ENCODE data around the gene TACC2.
"Not testable (repeated sequence)": the region's sequence is repeated elsewhere in the genome, so short reads cannot be mapped to it uniquely, and the experiment has no call there.

Gene TACC2

GRCh38 chr10:122096181-122096580 lies 107.2 kb downstream of the TACC2 start:
- not testable (repeated sequence) for DNase-seq

GRCh38 chr10:122096705-122097104 lies 107.7 kb downstream of the TACC2 start:
- DNase-seq, result no peak

- DNase-seq, result no peak
Observed at GRCh38 chr10:122097935-122098334, 109.0 kb downstream of the TACC2 start.

- DNase-seq, result no peak
Observed at GRCh38 chr10:122098924-122099323, 110.0 kb downstream of the TACC2 start.

GRCh38 chr10:122099562-122099961 lies 110.6 kb downstream of the TACC2 start:
- DNase-seq, result no peak

DNA sequence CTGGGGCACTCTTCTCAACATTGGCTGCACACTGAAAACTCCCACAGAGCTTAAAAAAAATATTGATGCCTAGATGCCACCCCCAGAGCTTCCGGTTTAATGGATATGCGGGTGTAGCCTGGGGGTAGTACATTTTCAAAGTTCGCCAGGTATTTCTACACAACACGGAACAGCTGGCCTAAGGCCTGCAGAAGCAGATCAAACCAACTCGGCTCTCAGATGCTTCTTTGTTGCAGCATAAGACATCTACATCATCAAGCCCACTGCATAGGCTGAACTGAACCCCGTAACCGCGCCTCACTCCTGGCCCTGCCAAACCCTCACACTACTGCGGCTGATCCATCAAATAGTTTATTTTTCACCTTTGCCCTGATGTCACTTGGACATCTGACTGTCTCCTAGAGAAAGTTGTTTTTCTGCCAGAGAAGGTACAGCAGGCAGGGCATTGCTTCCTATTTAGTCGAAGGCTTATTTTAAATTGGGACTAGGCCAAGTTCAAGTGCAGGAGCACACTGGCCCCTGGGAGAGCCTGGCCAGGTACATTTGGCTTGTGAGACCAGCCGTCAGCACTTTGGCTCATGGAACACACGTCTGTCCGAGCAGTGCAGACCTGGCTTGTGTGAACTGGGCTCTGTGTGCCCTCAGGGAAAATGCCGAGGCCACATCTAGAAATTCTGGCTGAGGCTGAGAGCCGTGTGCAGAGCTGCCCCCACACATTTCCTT lies 113.3 kb downstream of the TACC2 start:
- no peak for DNase-seq

GRCh38 chr10:122102869-122103525 lies 114.0 kb downstream of the TACC2 start:
- no peak for DNase-seq

DNA sequence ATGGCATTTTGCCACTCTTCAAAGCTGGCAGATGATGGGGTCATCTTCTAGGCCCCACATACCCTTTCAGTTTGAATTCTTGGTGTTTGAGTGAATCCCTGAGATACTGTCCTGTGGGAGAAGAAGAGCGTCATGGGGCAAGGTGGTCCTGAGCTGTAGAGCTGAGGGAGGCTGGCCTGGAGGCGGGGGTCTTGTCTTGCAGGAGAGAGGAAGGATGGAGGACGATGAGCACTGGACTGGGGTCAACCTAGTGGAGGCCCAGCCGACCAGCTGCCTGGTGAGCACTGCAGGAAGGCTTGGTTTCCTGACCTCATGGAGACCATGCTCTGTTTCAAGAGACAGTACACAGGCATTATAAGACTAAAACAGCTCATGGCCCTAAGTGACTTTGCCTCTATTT lies 114.6 kb downstream of the TACC2 start:
- DNase-seq, result no peak

- DNase-seq, result not testable (repeated sequence)
Observed at GRCh38 chr10:122108786-122109185, 119.8 kb downstream of the TACC2 start.

DNA sequence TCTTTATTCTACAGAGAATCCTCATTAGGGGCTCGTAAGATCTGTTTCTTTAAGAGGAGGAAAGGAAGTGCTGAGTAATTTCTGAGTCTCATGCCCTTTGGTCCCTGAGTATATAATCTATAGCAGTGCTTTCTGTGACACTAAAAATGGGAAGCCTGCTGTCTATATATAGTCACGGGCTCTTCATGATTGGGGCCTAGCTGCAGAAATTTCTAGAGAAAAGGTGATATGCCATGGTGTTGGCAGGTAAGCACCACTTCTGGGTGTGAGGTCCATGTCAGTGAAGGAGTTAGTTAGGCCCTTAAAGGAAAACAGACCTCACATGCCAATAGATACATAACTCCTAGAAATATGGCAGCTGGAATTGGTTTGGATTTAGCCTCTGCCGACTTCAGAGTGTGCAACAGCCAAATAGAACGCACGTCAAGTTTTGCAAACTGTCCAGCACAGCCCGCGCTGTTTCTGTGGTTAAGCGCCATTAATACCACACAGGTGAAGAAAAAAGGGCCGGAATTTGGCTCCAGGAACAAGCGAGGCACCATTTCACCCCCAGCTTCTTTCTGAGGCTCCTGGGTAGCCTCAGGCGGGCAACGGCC lies 123.2 kb downstream of the TACC2 start:
- no peak for DNase-seq

DNA sequence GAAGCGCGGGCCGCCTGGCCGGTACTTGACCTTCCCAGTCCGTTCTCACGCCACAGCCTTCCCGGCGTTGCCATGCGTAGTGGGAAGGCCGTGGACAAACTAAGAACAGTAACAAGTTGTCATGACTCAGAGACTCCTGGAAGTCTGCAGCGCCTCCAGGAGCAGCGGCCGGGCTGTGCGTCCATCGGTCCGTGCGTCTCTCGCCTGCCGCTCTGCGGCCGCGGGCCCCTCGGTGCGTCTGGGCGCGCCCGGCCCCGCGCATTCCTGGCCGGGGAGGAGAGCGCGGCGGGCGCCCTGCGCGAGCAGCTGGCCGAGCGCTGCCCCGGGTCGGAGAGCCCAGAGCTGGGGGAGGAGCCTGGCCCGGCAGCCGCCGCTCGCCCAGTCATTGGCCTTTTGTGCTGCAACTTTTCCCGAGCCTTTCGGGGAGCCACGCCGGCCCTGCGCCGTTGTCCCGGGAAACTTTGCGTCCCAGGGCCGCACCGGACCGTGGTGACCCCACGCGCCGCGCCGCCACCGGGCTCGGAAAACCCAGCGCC lies 123.7 kb downstream of the TACC2 start:
- peak; percentile 4 for DNase-seq

- DNase-seq, result peak; percentile 28
Observed at GRCh38 chr10:122113161-122113944, 124.4 kb downstream of the TACC2 start.

- no peak for DNase-seq
Observed at GRCh38 chr10:122113945-122114747, 125.2 kb downstream of the TACC2 start.

DNA sequence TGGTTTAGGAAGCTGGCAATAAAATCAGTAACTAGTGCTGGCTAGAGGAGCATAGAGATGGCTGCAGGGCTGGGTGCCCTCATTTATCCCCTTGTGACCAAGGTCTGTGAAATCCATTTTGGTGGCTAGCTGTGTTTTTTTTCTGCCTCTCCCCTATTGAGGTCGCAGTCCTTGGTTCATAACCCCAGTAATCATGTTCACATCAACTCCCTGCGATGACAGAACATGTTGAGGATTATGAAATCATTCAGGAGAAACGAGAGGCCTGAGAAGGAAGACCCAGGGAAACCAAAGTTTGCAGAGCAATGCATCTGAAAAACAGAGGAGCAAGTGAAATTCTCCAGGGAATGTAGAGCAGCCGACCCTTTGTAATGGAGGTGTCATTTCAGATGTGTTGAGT lies 126.9 kb downstream of the TACC2 start:
- no peak for DNase-seq

- no peak for DNase-seq
Observed at GRCh38 chr10:122116331-122116730, 127.4 kb downstream of the TACC2 start.

GRCh38 chr10:122117475-122117874 lies 128.5 kb downstream of the TACC2 start:
- DNase-seq, result no peak

- DNase-seq, result no peak
Observed at GRCh38 chr10:122120008-122120744, 131.2 kb downstream of the TACC2 start.

DNA sequence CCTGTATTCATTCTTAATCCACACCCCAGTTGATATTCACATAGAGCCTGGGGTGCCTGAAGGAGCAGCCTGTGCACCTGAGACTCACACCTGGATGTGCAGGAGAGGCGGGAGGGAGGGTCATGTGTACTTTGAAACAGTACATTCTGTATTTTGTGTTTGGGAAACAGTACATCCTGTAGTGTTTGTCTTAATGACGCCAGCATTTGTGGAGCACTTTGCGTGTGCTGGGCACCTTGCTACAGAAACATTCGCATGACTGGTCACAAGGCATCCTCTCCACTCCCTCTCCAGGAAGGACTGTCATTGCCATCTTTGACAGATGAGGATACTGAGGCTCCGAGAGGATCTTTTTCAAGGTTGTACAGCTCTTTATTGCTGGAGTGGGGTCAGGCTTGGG lies 132.1 kb downstream of the TACC2 start:
- no peak for DNase-seq

DNA sequence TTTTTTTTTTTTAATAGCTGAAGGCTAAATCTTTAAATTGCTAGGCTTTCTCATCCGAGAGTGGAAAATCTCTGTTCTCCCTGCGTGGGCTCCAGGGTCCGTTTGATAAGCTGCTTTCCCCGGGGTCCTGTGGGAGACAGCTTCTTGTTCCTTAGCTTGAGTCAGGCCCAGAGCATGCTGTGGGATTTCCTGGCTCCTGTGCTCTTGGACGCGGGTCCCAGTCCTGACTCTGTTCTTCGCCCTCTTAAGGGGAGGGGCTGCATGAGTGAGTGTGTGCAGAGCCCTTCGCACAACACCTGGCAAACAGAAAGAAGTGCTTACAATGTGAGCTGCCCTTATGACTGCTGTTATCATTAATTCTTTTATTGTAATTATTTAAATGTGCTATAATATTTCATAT lies 133.5 kb downstream of the TACC2 start:
- no peak for DNase-seq

DNA sequence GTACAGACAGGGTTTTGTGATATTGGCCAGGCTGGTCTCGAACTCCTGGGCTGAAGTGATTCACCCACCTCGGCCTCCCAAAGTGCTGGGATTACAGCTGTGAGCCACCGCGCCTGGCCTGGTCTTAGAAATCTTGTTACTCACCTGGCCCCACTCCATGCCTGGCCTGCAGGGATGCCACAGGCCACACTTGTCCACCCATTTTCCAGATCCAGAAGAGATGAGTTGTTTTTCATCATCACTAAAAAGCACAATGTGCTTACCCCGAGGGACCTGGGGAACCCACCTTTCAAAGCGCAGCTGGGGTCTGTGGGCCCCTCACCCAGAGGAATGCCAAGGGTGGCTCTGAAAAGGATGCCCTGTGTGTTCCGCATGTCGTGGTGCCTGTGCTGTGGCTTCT lies 134.2 kb downstream of the TACC2 start:
- DNase-seq, result no peak

DNA sequence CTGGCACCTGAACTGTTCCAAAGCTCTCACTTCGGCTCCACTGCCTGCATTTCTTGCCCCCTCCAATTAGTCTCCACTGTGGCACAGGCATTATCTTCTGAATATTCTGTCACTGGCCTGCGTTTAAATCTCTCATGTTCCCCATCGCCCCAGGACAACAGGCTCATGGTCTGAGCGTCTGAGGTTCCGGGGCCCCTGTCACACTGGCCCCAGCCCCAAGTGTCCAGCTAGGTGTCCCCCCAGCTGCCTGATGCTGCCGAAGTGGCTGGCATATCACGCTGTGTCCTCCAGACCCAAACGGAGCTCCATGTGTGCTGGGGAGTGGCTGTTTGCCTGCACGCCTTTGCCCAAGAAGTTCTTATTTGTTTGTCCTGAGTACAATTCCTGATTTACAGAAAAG lies 135.4 kb downstream of the TACC2 start:
- DNase-seq, result no peak

- DNase-seq, result no peak
Observed at GRCh38 chr10:122124808-122125207, 135.8 kb downstream of the TACC2 start.
